GM12891 (cell line): Measurements from ENCODE around the gene RFX3.

Source experiments
- POLR2A ChIP-seq: IDR thresholded peaks from 2 replicates; pipeline ENCODE4 v1.6.1; 2011; ENCODE audit warnings: low read depth, low read length, control low read depth
- POLR2AphosphoS5 ChIP-seq: IDR thresholded peaks from 2 replicates; pipeline ENCODE4 v1.6.1; 2011; ENCODE audit warnings: low read depth, low read length, control low read depth

- TF ChIP-seq POLR2A (no peak), POLR2AphosphoS5 (no peak)
These were observed 166.6 kb downstream of the RFX3 start for GRCh38 chr9:3359048-3359692.
